Measurements from ENCODE around the gene NLRP3.
A peak's percentile ranks its signal among the peaks of the same experiment; 100 is the strongest.
"Not testable (repeated sequence)": the region's sequence is repeated elsewhere in the genome, so short reads cannot be mapped to it uniquely, and the experiment has no call there.

The NLRP3 gene

DNA sequence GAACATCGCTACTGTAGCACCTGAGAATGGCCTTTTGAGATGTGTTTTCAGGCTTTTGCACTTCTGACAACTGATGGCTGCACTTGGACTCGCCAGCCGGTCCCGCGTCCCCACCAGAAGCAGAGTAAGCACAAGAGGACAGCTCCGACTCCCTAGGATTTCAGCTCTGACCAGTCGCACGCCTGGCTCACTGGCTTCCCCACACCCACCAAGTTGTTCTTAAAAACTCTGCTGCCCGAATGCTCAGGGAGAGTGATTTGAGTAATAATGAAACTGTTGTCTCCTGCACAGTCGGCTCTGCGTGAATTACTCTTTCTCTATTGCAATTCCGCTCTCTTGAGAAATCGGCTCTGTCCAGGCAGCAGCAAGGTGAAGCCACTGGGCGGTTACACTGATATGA lies 40.2 kb upstream of the NLRP3 start:
- no peaks in the 10 kb centered on the region for H3K36me3 ChIP-seq (ENCODE audit: control insufficient read depth in 2 of 2, insufficient read depth in 2 of 2, low read length in 2 of 2)
- no peak overlapping the region for H3K9ac ChIP-seq (ENCODE audit: low read depth in 1 of 2, low read length in 2 of 2)
- no peak overlapping the region for H3K27ac ChIP-seq (ENCODE audit: low read depth in 2 of 2, low read length in 2 of 2)
- no peak overlapping the region for H3K4me3 ChIP-seq (ENCODE audit: low read length in 2 of 2)
- no peaks in the 10 kb centered on the region for H3K27me3 ChIP-seq (ENCODE audit: control insufficient read depth in 2 of 2, insufficient read depth in 2 of 2, low read length in 2 of 2)
- no peaks in the 10 kb centered on the region for H3K9me3 ChIP-seq (ENCODE audit: control insufficient read depth in 2 of 2, low read length in 2 of 2)
- H3K4me1 ChIP-seq (ENCODE audit: control insufficient read depth in 2 of 2, insufficient read depth in 2 of 2, low read length in 2 of 2) = no peaks in the 10 kb centered on the region

DNA sequence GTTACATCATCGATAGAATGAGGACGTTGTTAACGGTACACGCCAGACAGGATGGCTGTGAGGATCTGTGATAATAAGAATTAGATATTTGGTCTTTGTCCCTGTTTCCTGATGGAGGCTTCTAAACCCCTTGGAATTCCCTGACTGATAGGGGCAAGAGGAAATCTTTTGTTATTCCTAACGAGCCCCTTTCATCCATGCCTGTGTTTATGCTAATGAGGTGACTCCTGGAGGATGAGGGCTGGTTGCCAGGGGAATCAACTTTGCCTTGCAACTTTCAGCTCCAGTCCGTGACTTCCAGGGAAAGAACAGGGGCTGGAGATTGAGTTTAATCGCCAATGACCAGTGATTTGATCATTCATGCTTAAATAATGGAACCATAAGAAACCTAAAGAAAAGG lies 39.3 kb upstream of the NLRP3 start:
- Histone ChIP-seq H3K27me3 (ENCODE audit: control insufficient read depth in 2 of 2, insufficient read depth in 2 of 2, low read length in 2 of 2) (no peaks in the 10 kb centered on the region), H3K9ac (ENCODE audit: low read depth in 1 of 2, low read length in 2 of 2) (no peak overlapping the region), H3K27ac (ENCODE audit: low read depth in 2 of 2, low read length in 2 of 2) (no peak overlapping the region), H3K9me3 (ENCODE audit: control insufficient read depth in 2 of 2, low read length in 2 of 2) (no peaks in the 10 kb centered on the region), H3K4me3 (ENCODE audit: low read length in 2 of 2) (no peak overlapping the region), H3K4me1 (ENCODE audit: control insufficient read depth in 2 of 2, insufficient read depth in 2 of 2, low read length in 2 of 2) (no peaks in the 10 kb centered on the region), H3K36me3 (ENCODE audit: control insufficient read depth in 2 of 2, insufficient read depth in 2 of 2, low read length in 2 of 2) (no peaks in the 10 kb centered on the region)

DNA sequence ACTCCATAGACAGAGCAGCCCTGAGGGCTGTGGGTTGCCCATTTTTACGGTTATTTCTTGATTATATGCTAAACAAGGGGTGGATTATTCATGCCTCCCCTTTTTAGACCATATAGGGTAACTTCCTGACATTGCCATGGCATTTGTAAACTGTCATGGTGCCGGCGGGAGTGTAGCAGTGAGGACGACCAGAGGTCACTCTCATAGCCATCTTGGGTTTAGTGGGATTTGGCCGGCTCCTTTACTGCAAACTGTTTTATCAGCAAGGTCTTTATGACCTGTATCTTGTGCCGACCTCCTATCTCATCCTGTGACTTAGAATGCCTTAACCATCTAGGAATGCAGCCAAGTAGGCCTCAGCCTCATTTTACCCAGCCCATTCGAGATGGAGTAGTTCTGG lies 38.3 kb upstream of the NLRP3 start:
- not testable (repeated sequence) for H3K27ac ChIP-seq (ENCODE audit: low read depth in 2 of 2, low read length in 2 of 2); H3K36me3 ChIP-seq (ENCODE audit: control insufficient read depth in 2 of 2, insufficient read depth in 2 of 2, low read length in 2 of 2); H3K4me1 ChIP-seq (ENCODE audit: control insufficient read depth in 2 of 2, insufficient read depth in 2 of 2, low read length in 2 of 2); H3K9me3 ChIP-seq (ENCODE audit: control insufficient read depth in 2 of 2, low read length in 2 of 2); H3K27me3 ChIP-seq (ENCODE audit: control insufficient read depth in 2 of 2, insufficient read depth in 2 of 2, low read length in 2 of 2); H3K4me3 ChIP-seq (ENCODE audit: low read length in 2 of 2); H3K9ac ChIP-seq (ENCODE audit: low read depth in 1 of 2, low read length in 2 of 2)

DNA sequence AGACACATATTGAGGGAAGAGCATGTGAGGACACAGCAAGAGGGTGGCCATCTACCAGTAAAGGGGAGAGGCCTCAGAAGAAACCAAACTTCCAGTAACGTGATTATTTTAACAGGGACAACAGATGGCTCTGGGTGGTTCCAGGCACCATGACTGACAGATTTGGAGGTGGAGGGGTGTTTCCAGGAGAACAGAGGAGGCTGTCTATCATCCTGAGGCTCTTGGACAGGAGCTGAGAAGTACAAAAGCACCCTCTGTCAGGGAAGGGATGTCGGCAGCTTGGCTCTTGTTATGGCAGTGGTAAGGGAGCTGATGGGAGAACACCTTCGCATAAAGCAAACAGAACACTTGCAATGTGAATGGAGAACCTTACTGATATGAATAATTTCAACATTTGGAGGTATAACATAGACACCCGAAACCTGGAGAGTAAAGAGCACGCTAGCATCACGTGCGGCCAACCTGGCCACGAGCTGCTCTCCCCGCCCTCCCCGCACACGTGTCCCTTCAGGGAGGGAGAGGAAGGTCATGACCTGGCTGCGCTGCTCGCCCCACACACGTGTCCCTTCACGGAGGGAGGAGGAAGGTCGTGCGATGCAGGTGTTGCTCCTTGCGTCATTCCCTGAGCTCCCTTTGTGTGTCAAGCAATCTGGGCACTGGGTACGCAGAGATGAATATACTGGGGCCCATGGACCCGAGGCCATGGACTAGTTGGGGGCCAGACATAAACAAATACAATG lies 37.5 kb upstream of the NLRP3 start:
- Histone ChIP-seq H3K4me3 (ENCODE audit: low read length in 2 of 2) (no peak overlapping the region), H3K9ac (ENCODE audit: low read depth in 1 of 2, low read length in 2 of 2) (no peak overlapping the region), H3K9me3 (ENCODE audit: control insufficient read depth in 2 of 2, low read length in 2 of 2) (no peaks in the 10 kb centered on the region), H3K27ac (ENCODE audit: low read depth in 2 of 2, low read length in 2 of 2) (no peak overlapping the region), H3K36me3 (ENCODE audit: control insufficient read depth in 2 of 2, insufficient read depth in 2 of 2, low read length in 2 of 2) (no peaks in the 10 kb centered on the region), H3K27me3 (ENCODE audit: control insufficient read depth in 2 of 2, insufficient read depth in 2 of 2, low read length in 2 of 2) (no peaks in the 10 kb centered on the region), H3K4me1 (ENCODE audit: control insufficient read depth in 2 of 2, insufficient read depth in 2 of 2, low read length in 2 of 2) (no peaks in the 10 kb centered on the region)

DNA sequence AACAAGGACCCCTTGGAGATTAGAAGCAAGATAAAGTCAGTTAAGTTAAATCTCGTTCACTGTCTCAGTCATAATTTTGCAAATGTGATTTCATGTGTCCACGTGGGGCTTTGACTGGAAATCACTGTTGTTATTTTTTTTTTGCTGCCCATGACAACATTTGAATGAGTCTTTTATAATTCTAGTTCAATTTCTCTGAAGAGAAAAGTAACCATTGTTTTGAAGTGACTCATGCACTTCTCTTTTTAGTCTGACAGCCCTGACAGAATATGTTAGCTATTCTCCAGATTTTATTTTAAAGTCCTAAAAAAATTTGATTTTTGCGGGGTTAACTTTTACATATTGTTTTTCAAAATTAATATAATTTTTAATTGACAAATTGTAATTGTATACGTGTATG lies 30.7 kb upstream of the NLRP3 start:
- H3K4me3 ChIP-seq (ENCODE audit: low read length in 2 of 2) = no peak overlapping the region
- H3K36me3 ChIP-seq (ENCODE audit: control insufficient read depth in 2 of 2, insufficient read depth in 2 of 2, low read length in 2 of 2) = no peaks in the 10 kb centered on the region
- no peak overlapping the region for H3K9ac ChIP-seq (ENCODE audit: low read depth in 1 of 2, low read length in 2 of 2)
- H3K27ac ChIP-seq (ENCODE audit: low read depth in 2 of 2, low read length in 2 of 2) = no peak overlapping the region
- no peaks in the 10 kb centered on the region for H3K27me3 ChIP-seq (ENCODE audit: control insufficient read depth in 2 of 2, insufficient read depth in 2 of 2, low read length in 2 of 2)
- H3K4me1 ChIP-seq (ENCODE audit: control insufficient read depth in 2 of 2, insufficient read depth in 2 of 2, low read length in 2 of 2) = no peaks in the 10 kb centered on the region
- H3K9me3 ChIP-seq (ENCODE audit: control insufficient read depth in 2 of 2, low read length in 2 of 2) = peaks cover 0 to 4% of the 10 kb centered on the region in 2 donors

DNA sequence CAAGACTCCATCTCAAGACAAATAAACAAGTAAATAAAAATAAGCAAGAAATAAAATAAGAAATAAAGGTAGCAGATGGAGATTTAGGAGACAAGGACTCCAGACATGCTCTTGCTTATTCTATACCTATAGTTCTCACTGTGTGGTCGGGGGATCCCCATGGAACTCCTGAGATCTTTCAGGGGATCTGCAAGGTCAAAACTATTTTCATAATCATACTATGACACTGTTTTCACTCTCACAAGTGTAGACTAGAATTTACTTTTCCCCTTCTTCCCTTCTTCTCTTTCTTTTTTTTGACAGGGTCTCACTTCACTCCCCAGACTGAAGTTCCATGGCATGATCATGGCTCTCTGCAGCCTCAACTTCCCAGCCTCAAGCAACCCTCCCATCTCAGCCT lies 29.8 kb upstream of the NLRP3 start:
- peaks cover 0 to 4% of the 10 kb centered on the region in 2 donors for H3K9me3 ChIP-seq (ENCODE audit: control insufficient read depth in 2 of 2, low read length in 2 of 2)
- no peaks in the 10 kb centered on the region for H3K36me3 ChIP-seq (ENCODE audit: control insufficient read depth in 2 of 2, insufficient read depth in 2 of 2, low read length in 2 of 2)
- no peaks in the 10 kb centered on the region for H3K4me1 ChIP-seq (ENCODE audit: control insufficient read depth in 2 of 2, insufficient read depth in 2 of 2, low read length in 2 of 2)
- H3K9ac ChIP-seq (ENCODE audit: low read depth in 1 of 2, low read length in 2 of 2) = no peak overlapping the region
- no peak overlapping the region for H3K27ac ChIP-seq (ENCODE audit: low read depth in 2 of 2, low read length in 2 of 2)
- no peak overlapping the region for H3K4me3 ChIP-seq (ENCODE audit: low read length in 2 of 2)
- no peaks in the 10 kb centered on the region for H3K27me3 ChIP-seq (ENCODE audit: control insufficient read depth in 2 of 2, insufficient read depth in 2 of 2, low read length in 2 of 2)

DNA sequence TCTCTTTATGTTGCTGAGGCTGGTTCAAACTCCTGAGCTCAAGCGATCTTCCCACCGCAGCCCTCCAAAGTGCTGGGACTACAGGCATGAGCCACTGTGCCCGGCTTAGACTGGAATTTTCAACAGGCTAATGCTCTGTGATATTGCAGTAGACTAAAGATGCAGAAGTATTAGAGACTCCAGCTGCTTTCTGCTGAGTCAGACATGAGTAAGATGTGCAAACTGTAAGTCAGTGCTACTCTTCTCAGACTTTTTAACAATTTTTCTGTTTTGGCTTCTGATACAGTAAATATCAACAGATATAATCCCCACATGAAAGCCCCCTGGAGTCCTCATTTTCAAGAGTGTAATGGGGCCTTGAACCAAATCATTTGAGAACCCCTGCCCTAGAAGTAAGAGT lies 29.3 kb upstream of the NLRP3 start:
- peaks cover 0 to 4% of the 10 kb centered on the region in 2 donors for H3K9me3 ChIP-seq (ENCODE audit: control insufficient read depth in 2 of 2, low read length in 2 of 2)
- no peaks in the 10 kb centered on the region for H3K36me3 ChIP-seq (ENCODE audit: control insufficient read depth in 2 of 2, insufficient read depth in 2 of 2, low read length in 2 of 2)
- H3K4me1 ChIP-seq (ENCODE audit: control insufficient read depth in 2 of 2, insufficient read depth in 2 of 2, low read length in 2 of 2) = no peaks in the 10 kb centered on the region
- H3K27ac ChIP-seq (ENCODE audit: low read depth in 2 of 2, low read length in 2 of 2) = no peak overlapping the region
- no peak overlapping the region for H3K4me3 ChIP-seq (ENCODE audit: low read length in 2 of 2)
- H3K27me3 ChIP-seq (ENCODE audit: control insufficient read depth in 2 of 2, insufficient read depth in 2 of 2, low read length in 2 of 2) = no peaks in the 10 kb centered on the region
- H3K9ac ChIP-seq (ENCODE audit: low read depth in 1 of 2, low read length in 2 of 2) = no peak overlapping the region

DNA sequence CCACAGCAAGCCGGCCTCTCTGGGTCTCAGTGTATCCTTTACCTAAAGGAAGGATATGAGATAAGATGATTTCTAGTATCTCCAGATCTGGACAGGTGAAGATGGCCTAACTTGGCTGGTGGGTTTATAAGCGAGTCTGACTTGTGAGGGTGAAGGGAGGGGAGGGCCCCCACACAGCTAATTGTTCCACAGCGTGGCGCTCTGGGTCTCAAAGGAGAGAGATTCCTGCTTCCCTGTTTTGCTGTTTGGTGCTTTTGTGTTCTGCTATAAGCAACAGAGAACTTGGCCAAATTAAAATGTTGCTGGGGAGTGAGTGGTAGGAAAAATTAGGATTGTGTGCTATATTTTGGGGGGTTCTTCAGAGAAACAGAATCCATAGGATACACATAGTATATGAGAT lies 28.9 kb upstream of the NLRP3 start:
- H3K9me3 ChIP-seq (ENCODE audit: control insufficient read depth in 2 of 2, low read length in 2 of 2) = peaks cover 0 to 4% of the 10 kb centered on the region in 2 donors
- no peak overlapping the region for H3K9ac ChIP-seq (ENCODE audit: low read depth in 1 of 2, low read length in 2 of 2)
- no peaks in the 10 kb centered on the region for H3K27me3 ChIP-seq (ENCODE audit: control insufficient read depth in 2 of 2, insufficient read depth in 2 of 2, low read length in 2 of 2)
- H3K4me3 ChIP-seq (ENCODE audit: low read length in 2 of 2) = no peak overlapping the region
- no peak overlapping the region for H3K27ac ChIP-seq (ENCODE audit: low read depth in 2 of 2, low read length in 2 of 2)
- no peaks in the 10 kb centered on the region for H3K4me1 ChIP-seq (ENCODE audit: control insufficient read depth in 2 of 2, insufficient read depth in 2 of 2, low read length in 2 of 2)
- no peaks in the 10 kb centered on the region for H3K36me3 ChIP-seq (ENCODE audit: control insufficient read depth in 2 of 2, insufficient read depth in 2 of 2, low read length in 2 of 2)

DNA sequence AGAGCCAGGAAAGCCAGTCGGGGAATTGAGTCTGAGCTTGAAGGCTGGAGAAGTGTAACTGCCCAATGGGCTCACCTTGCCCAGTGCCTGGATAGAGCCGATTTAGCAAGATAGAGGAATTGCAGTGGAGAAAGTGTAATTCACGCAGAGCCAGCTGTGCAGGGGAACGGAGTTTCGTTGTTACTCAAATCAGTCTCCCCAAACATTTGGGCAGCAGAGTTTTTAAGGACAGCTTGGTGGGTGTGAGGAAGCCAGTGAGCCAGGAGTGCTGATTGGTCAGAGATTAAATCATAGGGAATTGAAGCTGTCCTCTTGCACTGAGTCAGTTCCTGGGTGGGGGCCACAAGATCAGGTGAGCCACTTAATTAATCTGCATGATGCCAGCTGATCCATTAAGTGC lies 28.4 kb upstream of the NLRP3 start:
- H3K27ac ChIP-seq (ENCODE audit: low read depth in 2 of 2, low read length in 2 of 2) = no peak overlapping the region
- H3K9ac ChIP-seq (ENCODE audit: low read depth in 1 of 2, low read length in 2 of 2) = no peak overlapping the region
- H3K9me3 ChIP-seq (ENCODE audit: control insufficient read depth in 2 of 2, low read length in 2 of 2) = peaks cover 0 to 4% of the 10 kb centered on the region in 2 donors
- no peaks in the 10 kb centered on the region for H3K27me3 ChIP-seq (ENCODE audit: control insufficient read depth in 2 of 2, insufficient read depth in 2 of 2, low read length in 2 of 2)
- H3K4me1 ChIP-seq (ENCODE audit: control insufficient read depth in 2 of 2, insufficient read depth in 2 of 2, low read length in 2 of 2) = no peaks in the 10 kb centered on the region
- no peak overlapping the region for H3K4me3 ChIP-seq (ENCODE audit: low read length in 2 of 2)
- no peaks in the 10 kb centered on the region for H3K36me3 ChIP-seq (ENCODE audit: control insufficient read depth in 2 of 2, insufficient read depth in 2 of 2, low read length in 2 of 2)

DNA sequence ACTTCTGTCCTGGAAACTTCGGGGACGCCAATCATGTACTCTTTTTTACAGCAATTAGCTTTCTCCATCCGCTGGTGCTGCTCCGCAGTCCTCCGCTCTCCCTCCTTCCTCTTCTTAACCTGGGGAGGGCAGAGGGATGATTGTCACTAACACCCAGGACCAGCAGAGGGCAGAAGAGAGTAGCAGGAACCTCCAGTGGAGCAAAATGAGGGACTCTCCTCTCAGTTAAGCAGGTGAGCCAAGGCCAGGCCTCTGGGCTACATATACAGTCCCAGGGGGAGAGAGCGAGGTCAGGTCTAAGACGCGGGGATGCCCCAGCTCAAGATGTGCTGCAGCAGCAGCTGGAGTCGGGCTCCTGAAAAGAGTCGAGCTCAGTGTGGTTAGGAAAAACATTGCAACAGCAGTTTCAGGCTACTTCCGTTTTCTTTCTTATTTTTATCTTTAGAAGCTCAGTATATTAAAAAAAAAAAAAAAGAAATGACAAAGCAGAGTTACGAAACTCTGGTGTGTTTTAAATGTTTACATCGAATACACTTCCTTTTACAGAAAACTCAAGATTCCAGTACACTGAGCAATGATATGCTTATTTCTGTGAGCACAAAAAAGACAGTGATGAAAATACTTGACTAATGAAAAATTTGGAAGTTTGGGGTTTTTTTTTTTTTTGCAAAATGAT lies 25.7 kb upstream of the NLRP3 start:
- H3K36me3 ChIP-seq (ENCODE audit: control insufficient read depth in 2 of 2, insufficient read depth in 2 of 2, low read length in 2 of 2) = no peaks in the 10 kb centered on the region
- H3K9ac ChIP-seq (ENCODE audit: low read depth in 1 of 2, low read length in 2 of 2) = peak overlapping the region; percentile 36 to 39
- peak overlapping the region; percentile 52 to 59 for H3K4me3 ChIP-seq (ENCODE audit: low read length in 2 of 2)
- H3K27me3 ChIP-seq (ENCODE audit: control insufficient read depth in 2 of 2, insufficient read depth in 2 of 2, low read length in 2 of 2) = no peaks in the 10 kb centered on the region
- H3K9me3 ChIP-seq (ENCODE audit: control insufficient read depth in 2 of 2, low read length in 2 of 2) = no peaks in the 10 kb centered on the region
- no peaks in the 10 kb centered on the region for H3K4me1 ChIP-seq (ENCODE audit: control insufficient read depth in 2 of 2, insufficient read depth in 2 of 2, low read length in 2 of 2)
- H3K27ac ChIP-seq (ENCODE audit: low read depth in 2 of 2, low read length in 2 of 2) = peak overlapping the region in 1 of 2 donors; percentile 57

Data from mucosa of rectum (tissue), 2 donors.